Gastrocnemius medialis (tissue), 4 donors: ENCODE data around the gene HIF1A. TPM values are rescaled to one million over a fixed set of nuclear protein-coding genes. Genes with fewer than 3 reads are reported as not detected.

Experiments
- ATAC-seq, 2 donors: fragments of 150-250 bp; one replicate each; pipeline ENCODE4 v1.9.1; 2016
- DNase-seq, 2 donors: peaks; one replicate each; pipeline ENCODE4 v3.0.0-alpha.2; 2019
- H3K27ac ChIP-seq, 4 donors: fragments of 200-600 bp; sonication (generic); 1 replicate in 1 of 4; 2 replicates in 3 of 4; pipeline ENCODE4 v1.5.1; 2016 to 2018; ENCODE audit warnings: mild to moderate bottlenecking in 2 of 4, moderate library complexity in 1 of 4
- H3K27me3 ChIP-seq, 3 donors: fragments of 200-600 bp; sonication (generic) in 2 of 3; 1 replicate in 1 of 3; 2 replicates in 2 of 3; pipeline versions ENCODE4 v1.5.1 to v1.6.0; 2016 to 2019; ENCODE audit warnings: mild to moderate bottlenecking in 1 of 3, moderate library complexity in 1 of 3
- H3K36me3 ChIP-seq, 2 donors: fragments of 200-600 bp; sonication (generic) in 1 of 2; one replicate each; pipeline ENCODE4 v1.5.1; 2017 to 2018
- H3K4me1 ChIP-seq, 2 donors: fragments of 200-600 bp; sonication (generic) in 1 of 2; one replicate each; pipeline ENCODE4 v1.5.1; 2016 to 2017; ENCODE audit warnings: mild to moderate bottlenecking in 2 of 2
- H3K4me3 ChIP-seq, 4 donors: fragments of 200-600 bp; sonication (generic) in 3 of 4; 1 replicate in 1 of 4; 2 replicates in 3 of 4; pipeline ENCODE4 v1.5.1; 2016 to 2019; ENCODE audit warnings: mild to moderate bottlenecking in 2 of 4
- H3K9me3 ChIP-seq, 3 donors: fragments of 200-600 bp; sonication (generic) in 2 of 3; 1 replicate in 1 of 3; 2 replicates in 2 of 3; pipeline ENCODE4 v1.5.1; 2016 to 2019
- CTCF ChIP-seq, 5 experiments: fragments of 450-650 bp in 3 of 5; fragments of 200-600 bp in 2 of 5; sonication (generic) in 2 of 5; IDR thresholded peaks in 4 of 5; conservative IDR thresholded peaks in 1 of 5; 1 replicate in 4 of 5; 2 replicates in 1 of 5; pipeline ENCODE4 v1.5.1; 2016 to 2019; ENCODE audit warnings: antibody characterized with exemption in 5 of 5, mild to moderate bottlenecking in 3 of 5, moderate library complexity in 3 of 5
- POLR2A ChIP-seq, 2 donors: fragments of 450-650 bp; IDR thresholded peaks; one replicate each; pipeline ENCODE4 v1.6.1; 2017; ENCODE audit warnings: antibody characterized with exemption in 2 of 2, mild to moderate bottlenecking in 2 of 2, moderate library complexity in 2 of 2
- in situ Hi-C, 4 donors: fragments of 200-750 bp; cut with MboI; loops; one replicate each; pipeline versions ENCODE4 v1.15.0 to v1.8.0; 2017; ENCODE audit warnings: low sequenced_read_pairs in 4 of 4
- intact Hi-C: fragments of 100-400 bp; cut with DNase I; formaldehyde crosslinking; loops from one replicate; pipeline ENCODE4 v1.15.1; 2023; ENCODE audit warnings: low total_unique reads
- total RNA-seq, 4 donors: library from RNA; depleted of rRNA; stranded (reverse); fragments of >200 nt; gene quantifications; one replicate each; pipeline versions ENCODE4 v1.1.0 to v1.2.3, GENCODE V29; 2016

Gene HIF1A
- total RNA-seq, 4 donors from 2014 or later, result 18.2 to 30.7 (median 23.6) TPM

DNA sequence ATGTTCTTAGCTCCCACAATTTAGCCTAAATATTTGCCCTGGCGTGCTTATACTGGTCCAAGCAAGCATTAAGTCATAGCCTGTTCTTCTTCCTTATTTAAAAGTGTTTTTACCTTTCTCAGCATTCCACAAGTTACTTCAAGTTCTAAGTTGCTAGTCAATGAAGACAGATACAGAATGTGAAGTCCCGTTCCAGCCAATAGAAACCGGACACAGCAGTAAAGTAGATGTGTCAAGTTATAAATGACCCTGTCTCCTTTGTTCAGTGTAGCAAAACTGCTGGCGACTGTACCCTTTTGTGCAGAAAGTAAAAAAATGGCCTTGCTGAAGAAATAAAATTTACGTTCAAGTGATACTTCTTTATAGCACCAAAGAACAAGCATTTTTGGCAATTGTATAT is 70.8 kb downstream of the HIF1A start:
- Histone ChIP-seq H3K4me3 (no peak overlapping the region), H3K4me1 (peaks cover 38 to 46% of the 10 kb centered on the region in 2 donors), H3K36me3 (peaks cover 0 to 27% of the 10 kb centered on the region in 2 donors), H3K27ac (peak overlapping the region; percentile 88 to 95 (median 89)), H3K9me3 (no peaks in the 10 kb centered on the region), H3K27me3 (no peaks in the 10 kb centered on the region)
- in situ Hi-C loops, result no loop called here
- TF ChIP-seq CTCF (IDR thresholded peaks at IDR 0.05 in 4 of 5, conservative IDR thresholded peaks at IDR 0.05 in 1 of 5) (no peak), POLR2A (IDR thresholded peaks at IDR 0.05) (no peak)
- ATAC-seq (no peak), DNase-seq (no peak)
- intact Hi-C loops, result no loop called here

- Histone ChIP-seq H3K9me3 (no peaks in the 10 kb centered on the region), H3K4me3 (no peak overlapping the region), H3K4me1 (peaks cover 35 to 39% of the 10 kb centered on the region in 2 donors), H3K27me3 (no peaks in the 10 kb centered on the region), H3K36me3 (peaks cover 0 to 27% of the 10 kb centered on the region in 2 donors), H3K27ac (no peak overlapping the region)
- in situ Hi-C loops (no loop called here), intact Hi-C loops (no loop called here)
- TF ChIP-seq POLR2A (IDR thresholded peaks at IDR 0.05) (no peak), CTCF (IDR thresholded peaks at IDR 0.05 in 4 of 5, conservative IDR thresholded peaks at IDR 0.05 in 1 of 5) (no peak)
- DNase-seq (no peak), ATAC-seq (no peak)
Observed at GRCh38 chr14:61768240-61768639, 72.9 kb downstream of the HIF1A start.

- DNase-seq (no peak), ATAC-seq (no peak)
- peaks cover 19 to 22% of the 10 kb centered on the region in 2 donors for H3K4me1 ChIP-seq
- no peak overlapping the region for H3K4me3 ChIP-seq
- peaks cover 0 to 27% of the 10 kb centered on the region in 2 donors for H3K36me3 ChIP-seq
- H3K27me3 ChIP-seq, result no peaks in the 10 kb centered on the region
- no peaks in the 10 kb centered on the region for H3K9me3 ChIP-seq
- in situ Hi-C loops (no loop called here), intact Hi-C loops (no loop called here)
- H3K27ac ChIP-seq, result no peak overlapping the region
- TF ChIP-seq CTCF (IDR thresholded peaks at IDR 0.05 in 4 of 5, conservative IDR thresholded peaks at IDR 0.05 in 1 of 5) (no peak), POLR2A (IDR thresholded peaks at IDR 0.05) (no peak)
Observed at GRCh38 chr14:61769893-61770292, 74.6 kb downstream of the HIF1A start.

GRCh38 chr14:61774861-61775260 is 79.5 kb downstream of the HIF1A start:
- ATAC-seq (no peak), DNase-seq (no peak)
- H3K36me3 ChIP-seq, result peaks cover 0 to 43% of the 10 kb centered on the region in 2 donors
- H3K4me3 ChIP-seq, result no peak overlapping the region
- intact Hi-C loops (no loop called here), in situ Hi-C loops (no loop called here)
- no peaks in the 10 kb centered on the region for H3K9me3 ChIP-seq
- TF ChIP-seq POLR2A (IDR thresholded peaks at IDR 0.05), result no peak
- TF ChIP-seq CTCF (IDR thresholded peaks at IDR 0.05 in 4 of 5, conservative IDR thresholded peaks at IDR 0.05 in 1 of 5), result no peak
- H3K27ac ChIP-seq, result no peak overlapping the region
- no peaks in the 10 kb centered on the region for H3K27me3 ChIP-seq
- H3K4me1 ChIP-seq, result no peaks in the 10 kb centered on the region

DNA sequence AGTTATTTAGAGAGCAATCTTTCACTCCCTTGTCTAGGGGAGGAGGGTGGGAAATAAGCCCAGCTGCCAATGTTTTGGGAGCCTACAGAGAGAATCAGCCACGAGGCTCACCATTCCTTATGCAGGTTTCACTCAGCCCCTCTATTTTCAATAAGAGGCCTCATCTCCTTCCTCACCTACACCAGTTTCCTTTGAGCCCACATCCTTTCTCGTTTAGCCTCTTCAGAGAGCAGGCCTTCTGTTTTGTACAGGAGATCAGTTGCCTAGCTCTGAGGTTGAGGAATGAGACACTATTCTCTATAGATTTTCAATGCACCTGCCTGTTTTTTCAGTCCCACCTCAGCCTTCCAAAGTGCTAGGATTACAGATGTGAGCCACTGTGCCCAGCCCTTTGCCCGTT is 84.8 kb downstream of the HIF1A start:
- DNase-seq (no peak), ATAC-seq (no peak)
- Histone ChIP-seq H3K9me3 (no peaks in the 10 kb centered on the region), H3K27me3 (no peaks in the 10 kb centered on the region), H3K36me3 (peaks cover 0 to 64% of the 10 kb centered on the region in 2 donors), H3K27ac (no peak overlapping the region), H3K4me1 (no peaks in the 10 kb centered on the region), H3K4me3 (no peak overlapping the region)
- intact Hi-C loops (no loop called here), in situ Hi-C loops (no loop called here)
- TF ChIP-seq POLR2A (IDR thresholded peaks at IDR 0.05) (no peak), CTCF (IDR thresholded peaks at IDR 0.05 in 4 of 5, conservative IDR thresholded peaks at IDR 0.05 in 1 of 5) (no peak)
